SJCRH30 (cell line): ENCODE results near the gene PARD3. TPM values are rescaled to one million over a fixed set of nuclear protein-coding genes. Genes with fewer than 3 reads are reported as not detected.

Experiments used
- DNase-seq, 2 experiments: peaks; one replicate each; pipeline ENCODE4 v3.0.0-alpha.2; 2015 to 2020
- H3K27ac ChIP-seq: fragments of 250-450 bp; sonication (Bioruptor Pico); 2 replicates; pipeline ENCODE4 v1.5.1; 2020; ENCODE audit warnings: mild to moderate bottlenecking, moderate library complexity
- H3K27me3 ChIP-seq: fragments of 250-450 bp; sonication (Bioruptor Pico); 2 replicates; pipeline ENCODE4 v1.5.1; 2020; ENCODE audit warnings: mild to moderate bottlenecking, moderate library complexity
- H3K36me3 ChIP-seq: fragments of 250-450 bp; sonication (Bioruptor Pico); 2 replicates; pipeline ENCODE4 v1.5.1; 2020; ENCODE audit warnings: mild to moderate bottlenecking, moderate library complexity
- H3K4me1 ChIP-seq: fragments of 250-450 bp; sonication (Bioruptor Pico); 2 replicates; pipeline ENCODE4 v1.5.1; 2020; ENCODE audit warnings: mild to moderate bottlenecking, moderate library complexity
- H3K4me3 ChIP-seq: fragments of 250-450 bp; sonication (Bioruptor Pico); 2 replicates; pipeline ENCODE4 v1.5.1; 2020; ENCODE audit warnings: mild to moderate bottlenecking, moderate library complexity
- H3K9me3 ChIP-seq: fragments of 250-450 bp; sonication (Bioruptor Pico); replicated peaks from 2 replicates; pipeline ENCODE4 v1.5.1; 2020; ENCODE audit warnings: mild to moderate bottlenecking, moderate library complexity
- total RNA-seq: library from RNA; depleted of rRNA; stranded (reverse); fragments of >200 nt; shearing (Covaris generic); gene quantifications from 2 replicates; pipeline ENCODE4 v1.2.3, GENCODE V29; 2014

The PARD3 gene
- total RNA-seq, 1 experiment from 2014 or later: 58.7 TPM

DNA sequence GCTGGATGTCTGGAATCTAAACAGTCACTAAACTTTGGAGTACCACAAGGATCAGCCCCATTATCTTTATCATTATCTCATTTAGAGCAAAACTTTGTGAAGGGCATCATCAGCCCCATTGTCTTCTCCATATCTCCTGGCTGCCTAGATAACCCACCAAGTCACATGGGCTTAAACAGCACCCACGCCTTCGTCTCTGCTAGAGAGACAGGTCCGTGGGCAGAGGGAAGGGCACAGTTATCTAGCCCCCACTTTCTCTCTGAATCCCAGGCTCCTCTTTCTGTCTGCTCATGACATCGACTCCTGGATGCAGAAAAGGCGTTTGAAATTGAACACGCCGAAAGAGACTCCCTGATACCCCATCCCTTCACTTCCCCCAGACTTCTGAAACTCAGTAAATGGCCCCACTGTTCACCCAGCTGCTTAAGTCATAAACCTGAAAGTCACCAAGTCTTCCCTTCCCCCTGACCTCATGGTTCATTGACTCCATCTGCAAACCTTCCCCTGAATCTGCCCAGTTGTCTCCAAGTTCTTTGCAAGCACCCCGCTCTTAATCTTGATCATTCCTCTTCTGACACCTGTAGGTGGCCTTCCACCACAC is 20.9 kb upstream of the PARD3 start:
- Histone ChIP-seq H3K36me3 (no peaks in the 10 kb centered on the region), H3K27me3 (no peaks in the 10 kb centered on the region), H3K4me1 (no peaks in the 10 kb centered on the region), H3K4me3 (no peak overlapping the region), H3K27ac (no peak overlapping the region), H3K9me3 (no peaks in the 10 kb centered on the region)
- DNase-seq: no peak

DNA sequence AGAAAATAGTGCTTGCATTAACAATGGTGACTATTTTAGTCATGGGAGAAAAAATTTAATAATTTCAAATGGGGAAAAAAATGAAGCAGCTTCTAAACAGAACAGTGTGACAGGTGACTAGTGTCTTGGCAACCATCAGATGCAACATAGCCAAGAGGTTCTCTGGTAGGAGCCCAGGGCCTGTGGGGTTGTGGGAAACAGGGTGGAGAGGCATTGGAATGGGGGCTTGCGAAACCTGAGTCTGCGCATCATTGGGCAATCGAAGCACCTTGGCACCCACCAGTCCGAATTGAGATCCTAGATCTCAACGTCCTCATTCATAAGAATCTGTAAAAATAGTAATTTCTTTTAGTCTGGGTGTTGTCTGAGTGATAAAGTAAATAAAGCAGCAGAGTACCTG is 19.2 kb upstream of the PARD3 start:
- Histone ChIP-seq H3K27ac (no peak overlapping the region), H3K4me1 (no peaks in the 10 kb centered on the region), H3K36me3 (no peaks in the 10 kb centered on the region), H3K9me3 (no peaks in the 10 kb centered on the region), H3K27me3 (no peaks in the 10 kb centered on the region), H3K4me3 (no peak overlapping the region)
- no peak for DNase-seq

DNA sequence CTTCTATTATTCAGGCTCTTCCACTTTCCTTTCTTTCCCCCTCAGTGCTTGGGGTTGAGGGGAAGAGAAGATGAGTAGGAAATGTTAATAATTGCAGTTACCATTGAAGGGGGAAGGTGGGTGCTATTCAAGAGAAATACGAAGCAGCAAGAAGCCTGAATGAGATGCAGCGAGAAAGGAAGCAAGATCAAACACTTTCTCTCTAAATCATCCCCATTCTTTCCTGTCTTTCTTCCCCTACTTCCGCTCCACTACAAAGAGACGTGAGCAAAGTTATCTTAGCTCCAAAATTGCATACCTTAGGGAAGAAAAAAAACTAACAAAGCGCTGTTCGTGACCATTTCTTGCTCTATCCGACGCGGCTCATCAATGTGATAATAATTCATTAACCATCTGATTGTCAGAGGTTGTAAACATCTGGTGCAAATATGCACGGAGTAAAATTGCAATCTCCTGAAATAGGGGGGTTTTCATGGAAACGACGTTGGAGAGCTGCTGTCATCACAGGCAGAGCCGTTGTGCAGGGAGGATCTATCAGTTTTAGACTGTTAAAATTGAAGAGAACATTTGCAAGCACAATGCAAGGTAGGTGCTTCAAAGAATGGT is 15.2 kb upstream of the PARD3 start:
- Histone ChIP-seq H3K9me3 (no peaks in the 10 kb centered on the region), H3K4me3 (no peak overlapping the region), H3K27me3 (no peaks in the 10 kb centered on the region), H3K36me3 (no peaks in the 10 kb centered on the region), H3K4me1 (no peaks in the 10 kb centered on the region), H3K27ac (no peak overlapping the region)
- no peak for DNase-seq

DNA sequence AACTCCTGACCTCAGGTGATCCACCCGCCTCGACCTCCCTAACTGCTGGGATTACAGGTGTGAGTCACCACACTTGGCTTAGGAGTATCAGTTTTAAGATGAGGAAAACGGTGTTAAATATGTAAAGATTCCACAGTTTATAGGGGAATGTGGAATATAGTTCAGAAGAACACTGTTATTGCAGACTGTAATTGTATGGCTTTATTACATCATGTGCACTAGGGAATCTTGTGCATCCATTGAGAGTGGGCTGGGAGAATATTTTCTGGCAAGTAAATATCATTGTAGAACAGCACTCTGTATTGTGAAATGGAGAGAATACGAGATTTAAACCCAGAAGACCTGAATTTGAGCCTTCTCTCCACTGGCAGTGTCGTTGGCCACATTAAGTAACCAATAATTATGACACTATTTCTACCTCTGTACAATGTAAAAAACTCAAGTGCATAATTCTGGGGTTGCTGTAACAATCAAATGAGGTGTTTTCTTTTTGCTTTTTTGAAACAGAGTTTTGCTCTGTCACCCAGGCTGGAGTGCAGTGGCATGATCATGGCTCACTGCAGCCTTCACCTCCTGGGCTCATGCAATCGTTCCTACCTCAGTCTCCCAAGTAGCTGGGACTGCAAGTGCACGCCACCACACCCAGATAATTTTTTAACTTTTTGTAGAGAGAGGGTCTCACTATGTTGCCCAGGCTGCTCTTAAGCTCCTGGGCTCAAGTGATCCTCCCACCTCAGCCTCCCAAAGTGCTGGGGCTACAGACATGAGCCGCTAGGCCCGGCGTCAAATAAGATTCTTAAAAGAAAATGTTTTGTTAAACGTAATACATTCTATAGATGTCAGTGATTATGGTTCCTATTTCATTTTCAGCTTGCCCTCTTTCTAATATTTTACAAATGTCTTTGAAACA is 12.0 kb upstream of the PARD3 start:
- Histone ChIP-seq H3K27ac (no peak overlapping the region), H3K27me3 (no peaks in the 10 kb centered on the region), H3K9me3 (no peaks in the 10 kb centered on the region), H3K4me3 (no peak overlapping the region), H3K36me3 (no peaks in the 10 kb centered on the region), H3K4me1 (0 out of 2 replicates have a peak, but pooled peaks cover 2% of the 10 kb centered on the region)
- no peak for DNase-seq

DNA sequence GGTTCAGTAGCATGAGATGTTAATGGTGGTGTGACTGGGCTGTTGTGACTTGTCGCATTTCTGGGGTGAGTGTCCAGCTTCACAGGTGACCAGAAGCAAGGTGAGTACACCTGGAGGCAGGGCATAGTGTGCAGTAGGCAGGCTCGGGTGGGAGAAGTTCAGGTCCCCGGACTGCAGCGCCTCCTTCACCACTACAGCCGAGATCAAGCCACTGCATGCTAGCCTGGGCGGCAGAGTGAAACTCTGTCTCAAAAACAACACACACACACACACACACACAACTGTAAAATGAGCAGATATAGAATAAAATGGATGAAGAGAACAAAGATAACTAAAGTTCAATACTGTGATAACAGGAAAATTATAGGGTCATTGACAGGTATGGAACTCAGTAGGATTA is 11.1 kb upstream of the PARD3 start:
- H3K4me1 ChIP-seq: 0 out of 2 replicates have a peak, but pooled peaks cover 4% of the 10 kb centered on the region
- H3K27ac ChIP-seq: no peak overlapping the region
- DNase-seq: no peak
- H3K9me3 ChIP-seq: no peaks in the 10 kb centered on the region
- no peaks in the 10 kb centered on the region for H3K27me3 ChIP-seq
- H3K36me3 ChIP-seq: no peaks in the 10 kb centered on the region
- no peak overlapping the region for H3K4me3 ChIP-seq

DNA sequence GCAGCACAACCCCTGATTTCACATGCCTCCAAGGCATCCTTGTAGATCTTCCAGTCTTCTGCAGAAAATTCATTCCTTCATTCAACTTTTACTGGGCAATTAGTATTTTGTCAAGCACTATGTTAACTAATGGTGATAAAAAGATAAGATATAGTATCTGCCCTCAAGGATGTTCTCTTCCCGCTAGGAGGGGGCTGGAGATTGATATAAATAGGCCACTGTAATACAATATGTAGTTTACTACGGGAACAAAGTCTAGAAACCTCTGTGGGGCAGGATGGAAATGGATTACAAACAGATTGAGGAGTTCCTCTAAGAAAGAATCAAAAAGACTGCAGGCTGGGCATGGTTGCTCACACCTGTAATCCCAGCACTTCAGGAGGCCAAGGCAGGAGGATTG is 10.3 kb upstream of the PARD3 start:
- Histone ChIP-seq H3K36me3 (no peaks in the 10 kb centered on the region), H3K4me1 (0 out of 2 replicates have a peak, but pooled peaks cover 4% of the 10 kb centered on the region), H3K9me3 (no peaks in the 10 kb centered on the region), H3K27me3 (no peaks in the 10 kb centered on the region), H3K27ac (no peak overlapping the region), H3K4me3 (no peak overlapping the region)
- DNase-seq: no peak

DNA sequence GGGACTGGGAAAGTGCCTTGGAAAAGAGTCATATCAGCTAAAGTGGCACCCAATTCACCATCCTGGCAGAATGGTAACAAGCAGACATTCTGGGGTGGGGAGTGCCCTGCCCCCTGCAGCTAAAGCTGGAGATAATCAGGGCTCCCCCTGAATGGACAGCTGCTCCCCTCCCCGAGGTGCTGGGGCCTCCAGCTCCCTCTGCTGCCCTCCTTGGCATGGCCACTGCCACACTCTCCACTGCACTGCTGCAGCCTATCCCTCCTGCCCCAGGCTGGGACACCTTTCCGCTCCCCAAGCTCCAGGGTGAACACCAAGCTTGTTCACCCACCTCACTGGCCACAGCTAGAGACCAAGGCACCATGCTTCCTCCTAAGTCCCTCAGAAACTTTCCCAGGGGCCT is 9.8 kb upstream of the PARD3 start:
- H3K36me3 ChIP-seq: no peaks in the 10 kb centered on the region
- H3K4me1 ChIP-seq: 0 out of 2 replicates have a peak, but pooled peaks cover 4% of the 10 kb centered on the region
- H3K4me3 ChIP-seq: no peak overlapping the region
- no peaks in the 10 kb centered on the region for H3K9me3 ChIP-seq
- no peak overlapping the region for H3K27ac ChIP-seq
- H3K27me3 ChIP-seq: no peaks in the 10 kb centered on the region
- peak; percentile 34 to 55 for DNase-seq

DNA sequence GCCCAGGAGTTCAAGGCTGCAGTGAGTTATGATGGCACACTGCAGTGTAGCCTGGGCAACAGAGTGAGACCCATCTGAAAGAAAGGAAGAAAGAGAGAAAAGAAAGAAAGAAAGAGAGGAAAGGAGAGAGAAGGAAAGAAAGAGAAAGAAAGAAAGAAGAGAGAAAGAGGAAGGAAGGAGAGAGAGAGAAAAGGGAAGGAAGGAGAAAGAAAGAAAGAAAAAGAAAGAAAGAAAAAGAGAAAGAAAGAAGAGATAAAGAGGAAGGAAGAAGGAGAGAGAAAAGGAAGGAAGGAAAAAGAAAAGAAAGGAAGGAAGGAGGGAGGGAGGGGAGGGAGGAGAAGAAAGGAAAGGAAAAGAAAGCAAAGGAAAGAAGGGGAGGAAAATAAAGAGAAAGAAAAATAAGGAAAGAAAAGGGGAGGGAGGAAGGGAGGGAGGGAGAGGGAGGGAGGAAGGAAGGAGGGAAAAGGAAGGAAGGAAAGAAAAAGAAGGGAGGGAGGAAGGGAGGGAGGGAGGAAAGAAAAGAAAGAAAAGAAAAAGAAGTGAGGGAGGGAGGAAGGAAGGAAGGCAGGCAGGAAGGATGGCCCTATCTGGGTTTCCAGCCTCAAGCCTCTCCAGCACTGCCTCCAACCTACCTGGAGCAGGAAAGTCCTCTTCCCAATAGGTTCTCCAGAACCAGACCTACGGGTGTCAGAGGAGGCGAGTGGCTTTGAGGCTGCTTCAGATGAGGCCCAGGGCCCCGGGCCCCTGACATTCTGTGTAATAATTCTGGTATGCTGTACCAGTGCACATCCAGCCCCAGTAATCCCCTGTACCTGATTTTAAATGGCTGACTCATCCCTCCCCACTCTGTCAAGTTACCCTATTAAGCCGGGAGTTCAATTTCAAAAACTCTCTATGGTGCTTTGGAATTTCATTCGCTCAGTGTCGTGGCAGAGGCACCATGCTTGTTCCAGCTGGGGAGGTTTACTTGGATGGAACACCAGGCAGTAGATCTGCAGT is 6.8 kb upstream of the PARD3 start:
- no peaks in the 10 kb centered on the region for H3K9me3 ChIP-seq
- H3K27me3 ChIP-seq: no peaks in the 10 kb centered on the region
- H3K4me3 ChIP-seq: no peak overlapping the region
- no peaks in the 10 kb centered on the region for H3K36me3 ChIP-seq
- H3K27ac ChIP-seq: no peak overlapping the region
- peak; percentile 14 to 39 for DNase-seq
- H3K4me1 ChIP-seq: 0 out of 2 replicates have a peak, but pooled peaks cover 4% of the 10 kb centered on the region

DNA sequence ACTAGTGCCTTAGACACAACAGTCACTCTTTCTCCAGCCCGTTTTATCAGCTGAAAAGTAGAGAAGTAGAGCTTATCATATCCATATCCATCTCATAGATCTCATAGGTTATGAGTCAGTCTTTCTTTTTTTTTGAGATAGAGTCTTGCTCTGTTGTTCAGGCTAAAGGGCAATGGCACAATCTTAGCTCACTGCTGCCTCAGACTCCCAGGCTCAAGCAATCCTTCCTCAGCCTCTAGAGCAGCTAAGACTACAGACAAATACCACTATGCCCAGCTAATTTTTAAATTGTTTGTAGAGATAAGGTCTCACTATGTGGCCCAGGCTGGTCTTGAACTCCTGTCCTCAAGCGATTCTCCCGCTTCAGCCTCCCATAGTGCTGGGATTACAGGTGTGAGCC is 2.5 kb upstream of the PARD3 start:
- no peak overlapping the region for H3K4me3 ChIP-seq
- no peaks in the 10 kb centered on the region for H3K36me3 ChIP-seq
- H3K4me1 ChIP-seq: peaks cover 13% of the 10 kb centered on the region
- H3K9me3 ChIP-seq: no peaks in the 10 kb centered on the region
- H3K27ac ChIP-seq: no peak overlapping the region
- no peaks in the 10 kb centered on the region for H3K27me3 ChIP-seq
- no peak for DNase-seq

DNA sequence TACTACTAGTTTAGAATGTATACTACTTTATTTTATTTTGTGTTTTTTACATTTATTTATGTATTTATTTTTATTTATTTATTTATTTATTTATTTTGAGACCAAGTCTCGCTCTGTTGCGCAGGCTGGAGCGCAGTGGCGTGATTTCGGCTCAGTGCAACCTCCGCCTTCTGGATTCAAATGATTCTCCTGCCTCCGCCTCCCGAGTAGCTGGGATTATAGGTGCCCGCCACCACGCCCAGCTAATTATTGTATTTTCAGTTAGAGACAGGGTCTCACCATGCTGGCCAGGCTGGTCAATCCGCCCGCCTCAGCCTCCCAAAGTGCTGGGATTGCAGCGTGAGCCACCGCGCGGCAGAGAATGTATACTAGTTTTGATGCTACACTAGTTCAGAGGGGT is 2.0 kb upstream of the PARD3 start:
- no peak overlapping the region for H3K4me3 ChIP-seq
- H3K4me1 ChIP-seq: peaks cover 10% of the 10 kb centered on the region
- H3K9me3 ChIP-seq: no peaks in the 10 kb centered on the region
- DNase-seq: no peak
- H3K27ac ChIP-seq: no peak overlapping the region
- H3K36me3 ChIP-seq: no peaks in the 10 kb centered on the region
- no peaks in the 10 kb centered on the region for H3K27me3 ChIP-seq

DNA sequence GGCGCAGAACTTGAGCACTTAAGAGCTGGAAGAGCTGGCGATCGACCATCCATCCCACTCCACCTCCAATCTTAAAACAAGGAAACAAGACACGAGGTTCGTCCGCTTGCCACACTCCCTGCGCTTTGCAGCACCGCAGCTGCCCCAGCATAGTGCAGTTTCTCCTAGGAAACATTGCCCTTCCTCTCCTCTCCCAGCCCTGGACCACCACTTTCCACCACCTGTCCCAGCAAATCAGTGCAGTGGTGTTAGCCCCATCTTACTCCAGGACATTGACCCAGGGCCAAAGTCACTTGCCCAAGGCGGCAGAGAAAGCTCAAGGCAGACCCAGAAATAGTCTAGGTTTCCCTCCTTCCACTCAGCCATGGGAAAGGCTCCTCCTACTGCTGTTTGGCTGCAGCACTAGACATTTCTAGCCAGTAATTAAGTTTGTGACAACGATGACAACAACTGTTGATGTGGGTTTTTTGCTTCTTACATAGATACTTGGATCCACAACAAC is 1.5 kb upstream of the PARD3 start:
- DNase-seq: peak; percentile 75 to 85

DNA sequence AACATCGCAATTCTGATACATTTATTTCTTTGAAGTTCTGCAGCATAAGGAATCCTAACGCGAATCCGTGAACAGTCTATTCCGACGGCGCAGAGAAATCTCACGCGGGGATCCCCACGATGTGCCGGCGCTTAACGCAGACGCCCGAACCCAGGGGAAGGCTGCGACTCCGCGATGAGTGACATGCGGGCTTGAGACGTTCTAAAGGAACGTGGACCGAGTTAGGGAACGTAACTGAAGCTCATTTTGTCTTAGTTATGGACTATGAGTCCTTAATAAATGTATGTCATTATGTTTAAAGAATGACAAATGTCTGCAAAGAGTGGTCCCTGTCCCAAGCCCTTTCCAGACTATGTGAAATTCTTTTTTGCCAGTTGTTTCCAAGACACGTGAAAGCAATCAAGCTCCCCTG is 995 bp upstream of the PARD3 start:
- Histone ChIP-seq H3K36me3 (no peaks in the 10 kb centered on the region), H3K27ac (peak overlapping the region; percentile 35; the same call in 1 of the 2 replicates), H3K9me3 (no peaks in the 10 kb centered on the region), H3K4me1 (peaks cover 9% of the 10 kb centered on the region), H3K4me3 (peak overlapping the region; percentile 65), H3K27me3 (no peaks in the 10 kb centered on the region)
- peak in 1 of 2 experiments; percentile 12 for DNase-seq

More for the DNA sequence above, 1.5 kb upstream of the PARD3 start:
- Histone ChIP-seq H3K27ac (no peak overlapping the region; the same call in 1 of the 2 replicates), H3K4me3 (peak overlapping the region; percentile 65), H3K4me1 (peaks cover 9% of the 10 kb centered on the region), H3K36me3 (no peaks in the 10 kb centered on the region), H3K27me3 (no peaks in the 10 kb centered on the region), H3K9me3 (no peaks in the 10 kb centered on the region)

DNA sequence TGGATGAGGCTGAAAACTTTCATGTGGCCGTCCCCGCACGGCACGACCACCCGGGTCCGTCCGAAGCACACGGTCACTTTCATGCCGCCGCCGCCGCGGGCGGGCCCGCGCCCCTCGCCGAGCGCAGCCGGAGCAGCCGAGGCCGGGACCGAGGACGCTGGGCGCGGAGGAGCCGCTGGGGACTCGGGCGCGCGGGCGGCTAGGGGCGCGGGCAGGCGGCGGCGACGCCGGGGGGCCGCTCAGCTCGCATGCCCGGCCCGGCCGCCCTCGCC is 247 bp downstream of the PARD3 start:
- peak overlapping the region; percentile 69 for H3K27ac ChIP-seq
- no peaks in the 10 kb centered on the region for H3K27me3 ChIP-seq
- DNase-seq: no peak
- peaks cover 12% of the 10 kb centered on the region for H3K4me1 ChIP-seq
- H3K36me3 ChIP-seq: no peaks in the 10 kb centered on the region
- no peaks in the 10 kb centered on the region for H3K9me3 ChIP-seq
- H3K4me3 ChIP-seq: peak overlapping the region; percentile 90

DNA sequence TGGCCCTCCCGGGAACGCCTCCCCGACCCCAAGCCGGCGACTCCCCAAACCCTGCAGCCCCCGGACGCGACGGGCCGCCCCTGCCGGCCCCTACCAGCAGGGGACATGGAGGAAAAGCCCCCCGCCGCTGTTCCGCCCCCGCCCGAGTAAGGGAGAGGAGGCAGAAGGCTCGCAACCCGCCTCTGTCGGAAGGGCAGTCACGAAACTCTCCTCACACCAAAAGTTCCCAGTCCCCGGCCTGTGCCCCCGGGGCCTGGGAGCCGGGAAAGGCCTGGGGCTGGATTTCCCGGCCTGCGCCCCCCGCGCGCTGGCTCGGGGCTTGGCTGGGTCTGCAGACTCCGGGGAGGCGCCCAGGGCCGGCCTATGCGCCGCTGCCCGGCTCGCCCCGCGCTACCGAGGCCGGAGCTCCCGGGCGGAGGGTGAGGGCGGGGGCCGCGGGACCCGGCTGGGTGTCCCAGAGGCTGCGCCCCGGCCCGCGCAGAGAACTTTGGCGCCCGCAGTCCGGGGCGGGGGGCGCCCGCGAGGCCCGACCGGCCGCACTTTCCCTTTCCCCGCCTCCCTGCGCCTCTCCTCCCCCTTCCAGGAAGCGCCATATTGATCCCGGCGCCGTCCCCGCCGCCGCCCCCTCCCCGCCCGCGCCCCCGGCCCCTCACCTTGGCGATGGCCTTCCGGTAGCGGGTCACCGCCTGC is 728 bp downstream of the PARD3 start:
- Histone ChIP-seq H3K27me3 (no peaks in the 10 kb centered on the region), H3K9me3 (no peaks in the 10 kb centered on the region), H3K4me3 (peak overlapping the region; percentile 90), H3K27ac (peak overlapping the region; percentile 69), H3K36me3 (no peaks in the 10 kb centered on the region), H3K4me1 (peaks cover 15% of the 10 kb centered on the region)
- DNase-seq: peak; percentile 54 to 63
